Hippocampal formation (tissue), 2 donors: ENCODE measurements around the gene ZSCAN5B.

ENCODE experiments used
- DNase-seq, 2 donors: peaks; one replicate each; lab custom pipeline; 2025; lab: John Stamatoyannopoulos, UW

The ZSCAN5B gene

DNA sequence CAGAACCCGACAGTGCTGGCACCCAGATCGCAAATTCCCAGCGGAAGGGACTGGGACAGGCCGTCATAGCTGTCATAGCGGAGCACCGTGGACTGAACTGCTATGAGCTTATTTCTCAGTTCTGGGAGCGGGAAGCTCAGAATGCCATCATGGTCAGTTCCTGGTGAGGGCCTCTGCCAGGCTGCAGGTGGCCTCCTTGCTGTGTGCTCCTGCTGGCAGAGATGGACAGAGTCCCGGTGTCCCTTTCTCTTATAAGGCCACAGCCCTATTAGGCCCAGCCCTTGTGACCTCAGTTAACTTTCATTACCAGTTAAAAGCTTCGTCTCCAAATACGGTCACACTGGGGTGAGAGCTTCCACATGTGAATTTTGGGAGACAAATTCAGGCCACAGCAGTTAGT, 51.9 kb downstream of the ZSCAN5B start:
- no peak for DNase-seq

DNA sequence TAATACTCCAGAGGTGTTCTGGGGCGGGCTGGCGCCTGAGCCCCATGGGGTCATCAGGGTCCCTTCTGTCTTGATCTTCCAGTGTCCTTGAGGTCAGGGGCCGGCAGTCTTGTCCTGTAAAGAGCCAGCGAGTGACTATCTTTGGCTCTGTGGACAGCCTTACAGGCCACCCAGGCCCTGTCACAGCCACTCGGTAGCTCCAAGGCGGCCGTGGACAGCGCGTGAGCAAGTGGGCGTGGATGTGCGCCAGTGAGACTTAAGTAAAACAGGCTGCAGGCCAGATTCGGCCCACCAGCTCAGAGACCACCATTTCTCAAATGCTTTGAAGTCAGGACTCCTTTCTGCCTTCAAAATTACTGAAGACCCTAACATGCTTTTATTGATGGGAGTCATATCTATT, 52.8 kb downstream of the ZSCAN5B start:
- DNase-seq: no peak

DNA sequence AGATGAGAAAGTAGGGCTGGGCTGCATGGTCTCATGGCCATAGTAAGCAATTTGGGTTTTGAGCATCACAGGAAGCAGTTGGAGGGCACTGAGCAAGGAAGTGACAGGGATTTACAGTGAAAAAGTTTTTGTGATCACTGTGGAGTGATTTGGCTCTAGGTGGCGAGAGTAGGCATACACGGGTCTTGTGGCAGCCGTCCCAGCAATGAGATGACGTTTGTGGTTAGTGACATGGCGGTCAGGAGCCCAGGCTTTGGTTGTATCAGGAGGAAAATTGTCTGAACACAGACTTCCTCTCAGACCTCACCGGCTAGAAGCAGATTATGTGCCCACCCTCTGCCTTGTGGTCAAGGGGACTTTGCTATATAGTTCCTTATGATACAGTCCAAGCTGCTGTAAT, 53.2 kb downstream of the ZSCAN5B start:
- no peak for DNase-seq

DNA sequence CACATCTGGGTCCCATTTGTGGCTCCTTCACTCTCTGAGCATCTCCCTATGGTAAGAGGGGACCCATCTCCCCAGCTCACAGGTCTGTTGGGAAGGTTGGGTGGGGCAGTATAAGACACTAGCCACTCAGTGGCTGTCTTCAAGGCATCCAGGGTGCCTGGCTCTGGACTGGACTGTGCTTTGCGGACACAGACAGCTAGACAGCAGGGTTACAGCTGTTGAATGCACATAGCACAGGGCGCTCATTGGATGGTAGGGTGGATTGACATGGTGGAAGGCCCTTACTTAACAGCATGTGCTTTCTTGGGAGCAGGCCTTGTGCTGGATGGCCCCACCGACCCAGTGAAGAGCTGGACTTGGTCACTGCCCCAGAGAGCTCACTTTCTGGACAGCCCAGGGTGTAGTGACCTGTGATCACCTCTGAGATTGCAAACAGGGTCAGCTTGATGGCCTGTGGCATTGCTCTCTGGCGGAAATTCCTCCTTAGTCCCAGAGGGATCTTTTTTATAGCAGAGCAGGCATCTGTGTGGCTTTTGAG, 54.6 kb downstream of the ZSCAN5B start:
- no peak for DNase-seq

DNA sequence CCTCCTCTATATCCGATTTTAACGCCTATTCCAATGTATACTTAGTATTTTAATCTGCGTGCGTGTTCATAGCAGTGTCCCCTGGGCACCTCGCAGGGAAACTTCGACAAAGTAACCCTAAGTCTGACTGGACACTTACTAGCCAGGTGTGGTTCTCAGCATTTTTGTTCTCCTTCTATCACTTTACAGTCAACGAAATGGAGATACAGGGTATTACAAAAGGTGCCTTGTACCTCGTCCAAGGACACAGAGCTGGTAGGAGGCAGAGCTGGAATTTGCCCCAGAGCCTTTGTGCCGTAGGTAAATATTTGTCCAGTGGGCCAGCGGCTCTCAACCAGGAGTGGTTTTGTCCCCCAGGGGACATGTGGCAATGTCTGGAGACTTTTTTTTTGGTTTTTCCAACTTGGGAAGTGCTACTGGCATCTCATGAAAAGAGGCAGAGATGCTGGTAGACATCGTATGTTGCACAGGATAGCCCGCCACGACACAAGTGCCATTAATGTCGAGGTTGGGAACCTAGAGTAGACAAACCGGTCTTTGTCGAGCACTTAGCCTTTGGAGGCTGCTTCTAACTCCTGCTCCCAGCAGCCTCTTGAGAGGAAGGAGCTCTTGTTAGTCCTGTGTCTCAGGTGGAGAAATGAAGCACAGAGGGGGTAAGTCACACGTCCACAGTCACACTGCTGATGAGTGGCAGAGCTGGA, 55.3 kb downstream of the ZSCAN5B start:
- DNase-seq: no peak

DNA sequence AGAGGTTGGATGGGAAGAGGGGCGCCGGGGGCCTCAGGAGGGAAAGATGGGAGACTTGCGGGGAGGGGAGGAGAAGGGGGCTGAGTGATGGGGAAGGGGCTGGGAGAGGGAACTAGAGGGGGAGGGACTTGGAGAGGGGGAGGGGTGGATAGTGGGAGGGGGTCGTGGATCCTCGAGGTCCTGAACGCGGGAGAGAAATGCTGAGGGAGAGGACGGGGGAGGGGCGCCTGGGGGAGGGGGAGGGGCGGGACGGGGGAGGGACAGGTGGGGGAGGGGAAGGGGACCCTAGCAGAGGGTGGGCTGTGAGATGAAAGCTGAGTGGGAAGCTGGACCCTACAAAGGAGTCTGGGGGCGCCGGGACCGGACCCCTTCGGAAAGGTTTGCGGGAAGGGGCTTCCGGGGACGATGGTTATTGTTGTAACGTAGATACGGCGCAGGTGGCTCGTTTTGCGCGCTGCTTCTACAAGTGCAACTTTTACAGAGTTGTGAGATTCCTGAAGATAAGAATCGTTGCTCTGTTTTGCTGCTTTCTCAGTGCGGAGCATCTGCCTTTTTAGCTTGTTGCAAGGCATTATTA, 56.1 kb downstream of the ZSCAN5B start:
- no peak for DNase-seq

DNA sequence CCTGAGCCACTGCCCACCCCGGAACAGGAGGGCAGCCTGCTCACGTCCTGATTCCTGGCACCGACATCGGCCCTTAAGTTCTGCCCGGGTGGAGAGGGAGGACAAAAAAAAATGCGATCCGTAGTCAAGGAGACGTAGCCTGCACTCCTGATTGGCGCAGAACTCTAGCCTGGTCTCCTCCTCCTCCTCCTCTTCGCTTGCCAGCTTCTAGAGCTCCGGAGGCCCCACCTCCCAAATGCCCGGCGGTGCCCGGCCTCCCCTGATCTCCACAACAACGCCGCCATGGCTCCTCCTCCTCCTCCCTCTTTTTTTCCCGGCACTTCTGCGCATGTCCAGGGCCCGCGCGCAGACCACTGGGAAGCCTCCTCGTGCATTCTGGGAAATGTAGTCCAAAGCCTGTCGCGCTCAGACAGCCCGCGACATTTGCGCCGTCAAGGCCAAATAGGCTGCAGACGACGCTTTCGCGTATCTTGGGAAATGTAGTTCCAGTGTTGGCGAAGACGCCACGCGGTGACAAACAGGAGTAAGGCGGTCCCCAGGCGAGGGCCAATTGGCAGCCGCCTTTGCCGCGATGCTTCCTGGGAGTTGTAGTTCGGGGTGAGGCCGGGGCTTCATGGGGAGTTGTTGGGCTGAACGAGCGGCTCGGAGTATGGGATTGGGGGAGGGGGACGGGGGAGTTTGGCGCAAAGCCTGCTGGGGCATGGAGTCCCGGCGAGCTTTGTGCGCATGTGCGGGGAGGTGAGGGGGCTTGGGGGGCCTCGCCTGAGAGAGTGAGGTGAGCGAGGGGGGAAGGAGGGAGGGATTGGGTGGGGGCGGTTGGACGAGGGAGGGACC, 56.8 kb downstream of the ZSCAN5B start, which contains the start of gene ZNF444:
Gene ZNF444, plus strand, starts transcription at position 705 of the 834 bp plus-strand sequence. CDS start 5,625 bp downstream, outside the sequence.
- DNase-seq: peak; percentile 99

DNA sequence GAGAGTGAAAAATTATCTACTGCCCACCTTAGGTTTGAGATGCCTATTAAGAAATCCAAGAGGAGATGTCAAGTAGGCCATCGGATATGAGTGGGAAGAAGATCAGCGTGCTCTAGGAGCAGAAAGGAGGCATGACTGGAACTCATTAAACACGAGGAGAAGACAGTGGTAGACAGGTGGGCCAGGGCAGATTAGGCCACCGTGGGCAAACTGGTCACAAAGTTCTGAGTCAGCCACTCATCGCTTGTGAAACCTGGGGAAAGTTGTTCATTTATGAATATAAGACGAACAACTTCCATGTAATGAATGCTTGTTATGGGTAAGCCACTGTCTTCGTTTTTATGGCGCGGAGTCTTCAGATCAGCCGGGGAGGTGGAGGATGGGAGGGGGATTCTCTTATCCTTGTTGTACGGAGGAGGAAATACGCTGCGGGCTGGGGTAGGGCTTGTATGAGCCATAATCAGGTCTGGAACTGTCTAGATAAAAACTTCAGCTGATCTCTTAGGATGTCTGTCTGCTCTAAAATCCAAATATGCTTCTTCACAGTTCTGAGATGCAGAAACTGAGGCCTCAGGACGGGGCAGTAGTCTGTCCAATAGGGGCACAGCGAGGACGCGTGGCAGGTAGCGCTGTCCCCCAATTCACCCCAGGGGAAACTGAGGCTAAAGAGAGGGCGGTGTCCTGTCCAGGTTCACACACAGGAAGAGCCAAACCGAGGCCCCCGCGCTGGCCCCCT, 57.6 kb downstream of the ZSCAN5B start:
- DNase-seq: no peak
